ENCODE data around the gene MLH3. TPM values are rescaled to one million over a fixed set of nuclear protein-coding genes. Genes with fewer than 3 reads are reported as not detected.

Gene MLH3
- 7.5 TPM for polyA plus RNA-seq (2013, experiment 1 of 2)
- polyA plus RNA-seq (2013, experiment 2 of 2), result 6.7 TPM

DNA sequence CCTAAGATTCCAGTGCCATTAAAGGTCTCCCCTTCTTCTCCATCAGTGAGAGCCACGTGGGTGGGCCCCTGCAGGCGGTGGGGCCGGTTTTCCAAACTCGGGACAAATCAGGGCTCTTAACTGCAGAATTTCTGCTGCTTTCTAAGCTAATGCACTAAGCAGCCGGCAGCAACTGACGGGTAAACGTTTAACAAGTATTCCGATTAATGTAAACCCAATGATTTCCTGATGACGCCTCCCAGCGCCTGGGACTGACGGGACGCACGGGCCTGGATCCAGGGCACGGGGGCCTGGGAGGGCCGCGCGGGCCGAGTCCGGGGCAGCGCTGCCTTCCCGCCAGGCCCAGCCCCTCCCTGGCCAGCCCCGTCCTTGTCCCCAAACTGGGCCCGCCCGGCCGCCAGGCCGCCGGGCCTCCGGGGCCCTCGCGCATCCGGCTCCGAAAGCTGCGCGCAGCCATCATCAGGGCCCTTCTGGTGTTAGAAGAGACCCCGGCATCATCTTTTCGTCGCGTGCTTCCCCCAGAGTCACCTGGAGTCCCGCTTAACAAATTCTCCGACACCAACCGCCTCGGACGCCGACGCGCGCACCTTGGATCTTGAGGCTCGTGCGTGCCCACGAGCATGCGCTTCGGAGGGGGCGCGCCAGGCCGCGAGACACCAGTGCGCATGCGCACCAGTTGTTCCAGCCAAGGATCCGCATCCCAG is at the start of gene MLH3:
MLH3 (minus strand) TSS at position 616 of the 704 bp plus-strand sequence. CDS start 1,812 bp downstream, outside the sequence.
- no peak within 1 kb of the TSS for H4K8ac ChIP-seq (ENCODE audit: low read depth, low read length)
- H3K4ac ChIP-seq (ENCODE audit: low read length), result no peak within 1 kb of the TSS
- H2AFZ ChIP-seq (ENCODE audit: low read length), result peak within 1 kb of the TSS; percentile 64
- H2BK120ac ChIP-seq (ENCODE audit: low read depth, low read length), result no peak within 1 kb of the TSS
- peaks cover 0 to 5% of the 10 kb centered on the region in 2 donors for H3K9me3 ChIP-seq (replicated peaks in 1 of 2; ENCODE audit: control insufficient read depth in 2 of 2, insufficient read depth in 1 of 2, low read depth in 1 of 2, low read length in 2 of 2)
- H3K4me2 ChIP-seq (ENCODE audit: insufficient read depth, low read length, poor library complexity, severe bottlenecking), result peak within 1 kb of the TSS; percentile 81
- no peak within 1 kb of the TSS for H2AK5ac ChIP-seq (ENCODE audit: low read depth, low read length)
- H2BK15ac ChIP-seq (ENCODE audit: low read length), result no peak within 1 kb of the TSS
- H3K23ac ChIP-seq (ENCODE audit: low read depth, low read length, poor library complexity), result peak within 1 kb of the TSS; percentile 80
- H3K4me3 ChIP-seq (ENCODE audit: low read length in 2 of 2), result peak within 1 kb of the TSS; percentile 45 to 83
- H3K4me1 ChIP-seq (ENCODE audit: control insufficient read depth in 2 of 2, insufficient read depth in 1 of 2, low read depth in 1 of 2, low read length in 2 of 2), result no peaks in the 10 kb centered on the region
- H3K27me3 ChIP-seq (ENCODE audit: control insufficient read depth in 3 of 3, insufficient read depth in 3 of 3, low read depth in 1 of 3, low read length in 3 of 3), result no peaks in the 10 kb centered on the region
- no CpG with 5 or more reads among the region's 59 CpGs for WGBS, 2 donors (ENCODE audit: extremely low coverage in 2 of 2, insufficient read length in 2 of 2, insufficient replicate concordance in 1 of 2)
- H3K27ac ChIP-seq (replicated peaks; ENCODE audit: low read length), result peak within 1 kb of the TSS; percentile 75
- no peak within 1 kb of the TSS for H3K9ac ChIP-seq (ENCODE audit: low read depth, low read length, poor library complexity)
- H3K36me3 ChIP-seq (replicated peaks in 1 of 2; ENCODE audit: control insufficient read depth in 2 of 2, insufficient read depth in 2 of 2, low read length in 2 of 2), result peaks cover 0 to 34% of the 10 kb centered on the region in 2 donors
- H2BK12ac ChIP-seq (ENCODE audit: low read length), result no peak within 1 kb of the TSS
- H3K79me1 ChIP-seq (ENCODE audit: low read depth, low read length), result no peaks in the 10 kb centered on the region
- H3K18ac ChIP-seq (ENCODE audit: low read length), result peak within 1 kb of the TSS; percentile 95
- H4K91ac ChIP-seq (ENCODE audit: low read depth, low read length, poor library complexity), result peak within 1 kb of the TSS; percentile 17
- no peak within 1 kb of the TSS for H2BK5ac ChIP-seq (ENCODE audit: low read length)
- peak; percentile 84 for DNase-seq (ENCODE audit: low spot score)
- no peak within 1 kb of the TSS for H3K14ac ChIP-seq (ENCODE audit: low read length)

GRCh38 chr14:75098682-75099081 is 47.4 kb upstream of the MLH3 start:
- no peak overlapping the region for H4K91ac ChIP-seq (ENCODE audit: low read depth, low read length, poor library complexity)
- no peak overlapping the region for H3K23ac ChIP-seq (ENCODE audit: low read depth, low read length, poor library complexity)
- peaks cover 20 to 72% of the 10 kb centered on the region in 2 donors for H3K36me3 ChIP-seq (replicated peaks in 1 of 2; ENCODE audit: control insufficient read depth in 2 of 2, insufficient read depth in 2 of 2, low read length in 2 of 2)
- no peak overlapping the region for H3K4me2 ChIP-seq (ENCODE audit: insufficient read depth, low read length, poor library complexity, severe bottlenecking)
- no peak overlapping the region for H3K4me3 ChIP-seq (ENCODE audit: low read length in 2 of 2)
- H3K79me1 ChIP-seq (ENCODE audit: low read depth, low read length), result no peaks in the 10 kb centered on the region
- no peak overlapping the region for H2BK5ac ChIP-seq (ENCODE audit: low read length)
- no peak overlapping the region for H4K8ac ChIP-seq (ENCODE audit: low read depth, low read length)
- no peaks in the 10 kb centered on the region for H3K27me3 ChIP-seq (ENCODE audit: control insufficient read depth in 3 of 3, insufficient read depth in 3 of 3, low read depth in 1 of 3, low read length in 3 of 3)
- no CpG with 5 or more reads among the region's 1 CpG for WGBS, 2 donors (ENCODE audit: extremely low coverage in 2 of 2, insufficient read length in 2 of 2, insufficient replicate concordance in 1 of 2)
- H3K27ac ChIP-seq (replicated peaks; ENCODE audit: low read length), result no peak overlapping the region
- no peak overlapping the region for H3K9ac ChIP-seq (ENCODE audit: low read depth, low read length, poor library complexity)
- no peaks in the 10 kb centered on the region for H3K9me3 ChIP-seq (replicated peaks in 1 of 2; ENCODE audit: control insufficient read depth in 2 of 2, insufficient read depth in 1 of 2, low read depth in 1 of 2, low read length in 2 of 2)
- no peak overlapping the region for H3K14ac ChIP-seq (ENCODE audit: low read length)
- H2BK15ac ChIP-seq (ENCODE audit: low read length), result no peak overlapping the region
- no peak overlapping the region for H3K18ac ChIP-seq (ENCODE audit: low read length)
- no peak for DNase-seq (ENCODE audit: low spot score)
- H3K4me1 ChIP-seq (ENCODE audit: control insufficient read depth in 2 of 2, insufficient read depth in 1 of 2, low read depth in 1 of 2, low read length in 2 of 2), result peaks cover 0 to 4% of the 10 kb centered on the region in 2 donors
- no peak overlapping the region for H2AFZ ChIP-seq (ENCODE audit: low read length)
- H2BK120ac ChIP-seq (ENCODE audit: low read depth, low read length), result no peak overlapping the region
- H2AK5ac ChIP-seq (ENCODE audit: low read depth, low read length), result no peak overlapping the region
- no peak overlapping the region for H2BK12ac ChIP-seq (ENCODE audit: low read length)
- no peak overlapping the region for H3K4ac ChIP-seq (ENCODE audit: low read length)

GRCh38 chr14:75098212-75098611 is 46.9 kb upstream of the MLH3 start:
- no peaks in the 10 kb centered on the region for H3K27me3 ChIP-seq (ENCODE audit: control insufficient read depth in 3 of 3, insufficient read depth in 3 of 3, low read depth in 1 of 3, low read length in 3 of 3)
- H3K79me1 ChIP-seq (ENCODE audit: low read depth, low read length), result no peaks in the 10 kb centered on the region
- no peak overlapping the region for H3K23ac ChIP-seq (ENCODE audit: low read depth, low read length, poor library complexity)
- H2BK12ac ChIP-seq (ENCODE audit: low read length), result no peak overlapping the region
- H3K4me3 ChIP-seq (ENCODE audit: low read length in 2 of 2), result no peak overlapping the region
- H3K4me1 ChIP-seq (ENCODE audit: control insufficient read depth in 2 of 2, insufficient read depth in 1 of 2, low read depth in 1 of 2, low read length in 2 of 2), result peaks cover 0 to 4% of the 10 kb centered on the region in 2 donors
- no peak overlapping the region for H3K27ac ChIP-seq (replicated peaks; ENCODE audit: low read length)
- no peak overlapping the region for H3K9ac ChIP-seq (ENCODE audit: low read depth, low read length, poor library complexity)
- H3K14ac ChIP-seq (ENCODE audit: low read length), result no peak overlapping the region
- no peak overlapping the region for H4K8ac ChIP-seq (ENCODE audit: low read depth, low read length)
- no peak overlapping the region for H4K91ac ChIP-seq (ENCODE audit: low read depth, low read length, poor library complexity)
- no peak overlapping the region for H3K4me2 ChIP-seq (ENCODE audit: insufficient read depth, low read length, poor library complexity, severe bottlenecking)
- no peaks in the 10 kb centered on the region for H3K9me3 ChIP-seq (replicated peaks in 1 of 2; ENCODE audit: control insufficient read depth in 2 of 2, insufficient read depth in 1 of 2, low read depth in 1 of 2, low read length in 2 of 2)
- no peak overlapping the region for H2AK5ac ChIP-seq (ENCODE audit: low read depth, low read length)
- DNase-seq (ENCODE audit: low spot score), result no peak
- H2BK120ac ChIP-seq (ENCODE audit: low read depth, low read length), result no peak overlapping the region
- H3K18ac ChIP-seq (ENCODE audit: low read length), result no peak overlapping the region
- no peak overlapping the region for H2BK5ac ChIP-seq (ENCODE audit: low read length)
- H2BK15ac ChIP-seq (ENCODE audit: low read length), result no peak overlapping the region
- H3K4ac ChIP-seq (ENCODE audit: low read length), result no peak overlapping the region
- no peak overlapping the region for H2AFZ ChIP-seq (ENCODE audit: low read length)
- peaks cover 20 to 69% of the 10 kb centered on the region in 2 donors for H3K36me3 ChIP-seq (replicated peaks in 1 of 2; ENCODE audit: control insufficient read depth in 2 of 2, insufficient read depth in 2 of 2, low read length in 2 of 2)

- peaks cover 20 to 71% of the 10 kb centered on the region in 2 donors for H3K36me3 ChIP-seq (replicated peaks in 1 of 2; ENCODE audit: control insufficient read depth in 2 of 2, insufficient read depth in 2 of 2, low read length in 2 of 2)
- no peak overlapping the region for H4K8ac ChIP-seq (ENCODE audit: low read depth, low read length)
- no peak overlapping the region for H4K91ac ChIP-seq (ENCODE audit: low read depth, low read length, poor library complexity)
- H3K4me2 ChIP-seq (ENCODE audit: insufficient read depth, low read length, poor library complexity, severe bottlenecking), result no peak overlapping the region
- H3K4me1 ChIP-seq (ENCODE audit: control insufficient read depth in 2 of 2, insufficient read depth in 1 of 2, low read depth in 1 of 2, low read length in 2 of 2), result peaks cover 0 to 4% of the 10 kb centered on the region in 2 donors
- no peak overlapping the region for H2BK120ac ChIP-seq (ENCODE audit: low read depth, low read length)
- no peak overlapping the region for H2AFZ ChIP-seq (ENCODE audit: low read length)
- no peak overlapping the region for H2BK15ac ChIP-seq (ENCODE audit: low read length)
- no peak overlapping the region for H3K4me3 ChIP-seq (ENCODE audit: low read length in 2 of 2)
- H3K27ac ChIP-seq (replicated peaks; ENCODE audit: low read length), result no peak overlapping the region
- H3K9ac ChIP-seq (ENCODE audit: low read depth, low read length, poor library complexity), result no peak overlapping the region
- H2BK12ac ChIP-seq (ENCODE audit: low read length), result no peak overlapping the region
- no peaks in the 10 kb centered on the region for H3K27me3 ChIP-seq (ENCODE audit: control insufficient read depth in 3 of 3, insufficient read depth in 3 of 3, low read depth in 1 of 3, low read length in 3 of 3)
- no peaks in the 10 kb centered on the region for H3K9me3 ChIP-seq (replicated peaks in 1 of 2; ENCODE audit: control insufficient read depth in 2 of 2, insufficient read depth in 1 of 2, low read depth in 1 of 2, low read length in 2 of 2)
- no peak overlapping the region for H3K23ac ChIP-seq (ENCODE audit: low read depth, low read length, poor library complexity)
- no peaks in the 10 kb centered on the region for H3K79me1 ChIP-seq (ENCODE audit: low read depth, low read length)
- H3K4ac ChIP-seq (ENCODE audit: low read length), result no peak overlapping the region
- H2AK5ac ChIP-seq (ENCODE audit: low read depth, low read length), result no peak overlapping the region
- DNase-seq (ENCODE audit: low spot score), result no peak
- no peak overlapping the region for H3K14ac ChIP-seq (ENCODE audit: low read length)
- H3K18ac ChIP-seq (ENCODE audit: low read length), result no peak overlapping the region
- no peak overlapping the region for H2BK5ac ChIP-seq (ENCODE audit: low read length)
- no CpG with 5 or more reads among the region's 6 CpGs for WGBS, 2 donors (ENCODE audit: extremely low coverage in 2 of 2, insufficient read length in 2 of 2, insufficient replicate concordance in 1 of 2)
Observed at GRCh38 chr14:75096959-75097358, 45.7 kb upstream of the MLH3 start.

Measured in neuronal stem cell (in vitro differentiated cells).